ENCODE data around the gene MRM2. TPM values are rescaled to one million over a fixed set of nuclear protein-coding genes. Genes with fewer than 3 reads are reported as not detected.
A peak's percentile ranks its signal among the peaks of the same experiment; 100 is the strongest.
"Not testable (repeated sequence)": the region's sequence is repeated elsewhere in the genome, so short reads cannot be mapped to it uniquely, and the experiment has no call there.

Gene MRM2
- polyA plus RNA-seq (2014; cell fraction: cytosol; rRNA removed): 38.2 and 44.0 TPM in 2 replicates
- polyA plus RNA-seq (2014; cell fraction: nucleus; rRNA removed): 19.4 and 19.9 TPM in 2 replicates

GRCh38 chr7:2241580-2242540, at the start of gene MRM2, which contains the start of gene NUDT1:
Gene MRM2, minus strand, starts transcription at chr7:2242205. Its CDS starts 36 bp downstream, at chr7:2242169.
Gene NUDT1, plus strand, starts transcription at chr7:2242226. Its CDS starts 2,349 bp downstream, at chr7:2244575.
- DNase-seq (ENCODE audit: low spot score): peak; percentile 86

GRCh38 chr7:2290877-2291276, 48.9 kb upstream of the MRM2 start:
- no peak for DNase-seq (ENCODE audit: low spot score)

- no peak for DNase-seq (ENCODE audit: low spot score)
Measured at GRCh38 chr7:2289621-2290020, 47.6 kb upstream of the MRM2 start.

- DNase-seq (ENCODE audit: low spot score): no peak
Measured at GRCh38 chr7:2289111-2289586, 47.1 kb upstream of the MRM2 start.

- no peak for DNase-seq (ENCODE audit: low spot score)
Measured at GRCh38 chr7:2288503-2288902, 46.5 kb upstream of the MRM2 start.

GRCh38 chr7:2287745-2288144, 45.7 kb upstream of the MRM2 start:
- DNase-seq (ENCODE audit: low spot score): no peak

GRCh38 chr7:2283074-2283473, 41.1 kb upstream of the MRM2 start:
- no peak for DNase-seq (ENCODE audit: low spot score)

- no peak for DNase-seq (ENCODE audit: low spot score)
Measured at GRCh38 chr7:2282185-2282751, 40.3 kb upstream of the MRM2 start.

GRCh38 chr7:2281541-2281940, 39.5 kb upstream of the MRM2 start:
- no peak for DNase-seq (ENCODE audit: low spot score)

GRCh38 chr7:2280424-2280823, 38.4 kb upstream of the MRM2 start:
- DNase-seq (ENCODE audit: low spot score): no peak

- no peak for DNase-seq (ENCODE audit: low spot score)
Measured at GRCh38 chr7:2279896-2280295, 37.9 kb upstream of the MRM2 start.

- no peak for DNase-seq (ENCODE audit: low spot score)
Measured at GRCh38 chr7:2278026-2278425, 36.0 kb upstream of the MRM2 start.

- DNase-seq (ENCODE audit: low spot score): no peak
Measured at GRCh38 chr7:2276107-2276506, 34.1 kb upstream of the MRM2 start.

GRCh38 chr7:2275101-2275500, 33.1 kb upstream of the MRM2 start:
- DNase-seq (ENCODE audit: low spot score): no peak

GRCh38 chr7:2274666-2275065, 32.7 kb upstream of the MRM2 start:
- no peak for DNase-seq (ENCODE audit: low spot score)

GRCh38 chr7:2273866-2274265, 31.9 kb upstream of the MRM2 start:
- DNase-seq (ENCODE audit: low spot score): no peak

- no peak for DNase-seq (ENCODE audit: low spot score)
Measured at GRCh38 chr7:2272031-2272430, 30.0 kb upstream of the MRM2 start.

- no peak for DNase-seq (ENCODE audit: low spot score)
Measured at GRCh38 chr7:2271273-2272026, 29.4 kb upstream of the MRM2 start.

- DNase-seq (ENCODE audit: low spot score): no peak
Measured at GRCh38 chr7:2270495-2270894, 28.5 kb upstream of the MRM2 start.

- DNase-seq (ENCODE audit: low spot score): no peak
Measured at GRCh38 chr7:2269991-2270460, 28.0 kb upstream of the MRM2 start.

- not testable (repeated sequence) for DNase-seq (ENCODE audit: low spot score)
Measured at GRCh38 chr7:2269089-2269990, 27.3 kb upstream of the MRM2 start.
